H1 (cell line): ENCODE data around the gene RWDD4. TPM values are rescaled to one million over a fixed set of nuclear protein-coding genes. Genes with fewer than 3 reads are reported as not detected.

ENCODE experiments used
- CTCF ChIA-PET: fragments of 300-600 bp; sonication (Branson Sonifier 250); formaldehyde crosslinking; loops from one replicate; lab custom pipeline; 2021; ENCODE audit not compliant: partially characterized antibody; lab: Charles Lee
- POLR2A ChIA-PET: fragments of 300-600 bp; sonication (Branson Sonifier 250); formaldehyde crosslinking; loops from one replicate; lab custom pipeline; 2021; ENCODE audit warnings: inconsistent platforms; ENCODE audit not compliant: partially characterized antibody; lab: Charles Lee
- DNase-seq, 2 experiments: peaks; one replicate each; pipeline versions ENCODE4 v3.0.0 to v3.0.0-alpha.2; 2010 to 2022; ENCODE audit warnings: low spot score in 2 of 2, low read depth in 1 of 2, mixed read lengths in 1 of 2
- FAIRE-seq: peaks from 2 replicates; lab custom pipeline; 2011; peaks lifted over from hg19 to GRCh38; lab: Jason Lieb, UNC
- H2AFZ ChIP-seq: 2 replicates; pipeline ENCODE4 v1.8.1; 2012; ENCODE audit warnings: low read length, inconsistent platforms
- H2AK5ac ChIP-seq: 2 replicates; pipeline ENCODE4 v1.6.1; 2013; ENCODE audit warnings: low read depth, low read length
- H2BK120ac ChIP-seq: replicated peaks from 2 replicates; pipeline ENCODE3; 2013; ENCODE audit warnings: low read depth, low read length, inconsistent platforms
- H2BK12ac ChIP-seq: 2 replicates; pipeline ENCODE4 v1.6.1; 2013; ENCODE audit warnings: low read depth, low read length
- H2BK15ac ChIP-seq: 2 replicates; pipeline ENCODE4 v1.6.1; 2013; ENCODE audit warnings: low read length
- H2BK20ac ChIP-seq: 2 replicates; pipeline ENCODE4 v1.6.1; 2013; ENCODE audit warnings: low read length
- H2BK5ac ChIP-seq: 2 replicates; pipeline ENCODE4 v1.6.1; 2013; ENCODE audit warnings: low read depth, low read length
- H3K14ac ChIP-seq: 2 replicates; pipeline ENCODE4 v1.6.1; 2013; ENCODE audit warnings: inconsistent platforms; ENCODE audit not compliant: insufficient read length
- H3K18ac ChIP-seq: 2 replicates; pipeline ENCODE4 v1.6.1; 2013; ENCODE audit warnings: low read length; ENCODE audit errors: extremely low read depth
- H3K23ac ChIP-seq: 2 replicates; pipeline ENCODE4 v1.6.1; 2013; ENCODE audit warnings: inconsistent platforms; ENCODE audit not compliant: insufficient read length
- H3K23me2 ChIP-seq: 2 replicates; pipeline ENCODE4 v1.6.1; 2013; ENCODE audit warnings: low read depth, low read length
- H3K27ac ChIP-seq: 2 replicates; pipeline ENCODE4 v1.6.1; 2011; ENCODE audit warnings: low read depth, low read length, inconsistent platforms
- H3K27me3 ChIP-seq, 4 experiments: replicated peaks in 1 of 4; 1 replicate in 1 of 4; 2 replicates in 3 of 4; pipeline versions ENCODE4 v1.6.1 to v1.8.1; 2011 to 2013; ENCODE audit warnings: low read length in 3 of 4, mild to moderate bottlenecking in 3 of 4, inconsistent platforms in 2 of 4, mixed read lengths in 2 of 4, moderate library complexity in 1 of 4; ENCODE audit not compliant: control insufficient read depth in 3 of 4, insufficient read depth in 3 of 4; ENCODE audit errors: extremely low read depth in 1 of 4
- H3K36me3 ChIP-seq, 4 experiments: 2 replicates each; pipeline versions ENCODE4 v1.6.1 to v1.8.1; 2011 to 2013; ENCODE audit warnings: mild to moderate bottlenecking in 4 of 4, low read length in 3 of 4, moderate library complexity in 2 of 4, control low read depth in 1 of 4, inconsistent platforms in 1 of 4; ENCODE audit not compliant: insufficient read depth in 4 of 4, control insufficient read depth in 2 of 4
- H3K4ac ChIP-seq: replicated peaks from 2 replicates; pipeline ENCODE3; 2013; ENCODE audit warnings: low read length, low read depth, mixed read lengths, inconsistent platforms; ENCODE audit not compliant: insufficient read length
- H3K4me1 ChIP-seq, 4 experiments: replicated peaks in 1 of 4; 1 replicate in 1 of 4; 2 replicates in 3 of 4; pipeline versions ENCODE4 v1.6.1 to v1.8.1; 2011 to 2013; ENCODE audit warnings: low read length in 3 of 4, inconsistent platforms in 2 of 4, mixed read lengths in 1 of 4; ENCODE audit not compliant: insufficient read depth in 4 of 4, control insufficient read depth in 3 of 4
- H3K4me2 ChIP-seq, 2 experiments: 2 replicates each; pipeline versions ENCODE4 v1.6.1 to v1.8.1; 2011 to 2013; ENCODE audit warnings: low read depth in 2 of 2, low read length in 2 of 2, control low read depth in 1 of 2, inconsistent platforms in 1 of 2, mild to moderate bottlenecking in 1 of 2; ENCODE audit not compliant: insufficient read depth in 1 of 2
- H3K4me3 ChIP-seq, 4 experiments: fragments of 200-600, 300-600 bp in 1 of 4; sonication (generic), shearing (Covaris generic), sonication (Bioruptor Twin) in 1 of 4; 2 replicates each; pipeline versions ENCODE4 v1.5.1 to v1.8.1; 2011 to 2016; ENCODE audit warnings: low read length in 4 of 4, low read depth in 3 of 4, control low read depth in 2 of 4, inconsistent platforms in 2 of 4, mild to moderate bottlenecking in 2 of 4, mixed read lengths in 1 of 4, moderate library complexity in 1 of 4; ENCODE audit not compliant: insufficient read depth in 2 of 4; ENCODE audit errors: extremely low read depth in 1 of 4
- H3K56ac ChIP-seq: replicated peaks from 2 replicates; pipeline ENCODE3; 2013; ENCODE audit warnings: low read depth, mild to moderate bottlenecking, mixed read lengths, low read length, inconsistent platforms; ENCODE audit not compliant: insufficient read length
- H3K79me1 ChIP-seq: 2 replicates; pipeline ENCODE4 v1.6.1; 2013; ENCODE audit warnings: low read depth, low read length, control low read depth
- H3K79me2 ChIP-seq, 2 experiments: 2 replicates each; pipeline versions ENCODE4 v1.6.1 to v1.8.1; 2012 to 2013; ENCODE audit warnings: low read length in 2 of 2, mild to moderate bottlenecking in 2 of 2, inconsistent platforms in 1 of 2; ENCODE audit not compliant: insufficient read depth in 2 of 2, control insufficient read depth in 1 of 2
- H3K9ac ChIP-seq, 4 experiments: replicated peaks in 1 of 4; 1 replicate in 1 of 4; 2 replicates in 3 of 4; pipeline versions ENCODE4 v1.6.1 to v1.8.1; 2011 to 2013; ENCODE audit warnings: low read depth in 3 of 4, low read length in 3 of 4, control low read depth in 2 of 4, mild to moderate bottlenecking in 2 of 4, moderate library complexity in 2 of 4, inconsistent platforms in 1 of 4; ENCODE audit errors: extremely low read depth in 1 of 4
- H3K9me3 ChIP-seq, 2 experiments: 2 replicates each; pipeline versions ENCODE4 v1.6.1 to v1.8.1; 2012 to 2013; ENCODE audit warnings: mild to moderate bottlenecking in 2 of 2, moderate library complexity in 2 of 2, control low read depth in 1 of 2, inconsistent platforms in 1 of 2, low read depth in 1 of 2, low read length in 1 of 2, mixed read lengths in 1 of 2; ENCODE audit not compliant: insufficient read depth in 2 of 2
- H4K20me1 ChIP-seq, 2 experiments: replicated peaks in 1 of 2; 2 replicates each; pipeline versions ENCODE3 to v1.8.1; 2011 to 2013; ENCODE audit warnings: inconsistent platforms in 2 of 2, low read length in 2 of 2, mild to moderate bottlenecking in 1 of 2; ENCODE audit not compliant: insufficient read depth in 2 of 2, control insufficient read depth in 1 of 2
- H4K5ac ChIP-seq: 2 replicates; pipeline ENCODE4 v1.6.1; 2013; ENCODE audit warnings: low read length, low read depth, mixed read lengths, inconsistent platforms; ENCODE audit not compliant: insufficient read length
- H4K8ac ChIP-seq: 2 replicates; pipeline ENCODE4 v1.8.0; 2013; ENCODE audit warnings: mild to moderate bottlenecking, moderate library complexity, low read length, inconsistent platforms; ENCODE audit not compliant: insufficient read depth; ENCODE audit errors: extremely low read depth
- H4K91ac ChIP-seq: replicated peaks from 2 replicates; pipeline ENCODE3; 2013; ENCODE audit warnings: low read length, mixed read lengths, inconsistent platforms; ENCODE audit not compliant: insufficient read length
- CBX5 ChIP-seq: fragments of 300-800, 300-1000 bp; sonication (generic); IDR thresholded peaks from 2 replicates; pipeline ENCODE4 v1.7.1; 2016; ENCODE audit warnings: antibody characterized with exemption, low read length, low read depth
- CEBPB ChIP-seq: IDR thresholded peaks from 2 replicates; pipeline ENCODE4 v1.6.1; 2012; ENCODE audit warnings: low read depth, low read length
- JUND ChIP-seq: IDR thresholded peaks from 2 replicates; pipeline ENCODE4 v1.6.1; 2011; ENCODE audit warnings: mild to moderate bottlenecking, improper control_type of control experiment, low read length
- KDM1A ChIP-seq: fragments of 200-600, 300-600 bp; sonication (generic); IDR thresholded peaks from 2 replicates; pipeline ENCODE4 v1.7.1; 2016; ENCODE audit warnings: mild to moderate bottlenecking, low read length, borderline replicate concordance
- MAFK ChIP-seq: IDR thresholded peaks from 2 replicates; pipeline ENCODE4 v1.6.1; 2012; ENCODE audit warnings: low read depth, mild to moderate bottlenecking, improper control_type of control experiment, low read length
- POLR2A ChIP-seq, 2 experiments: IDR thresholded peaks; 1 replicate in 1 of 2; 2 replicates in 1 of 2; pipeline ENCODE4 v1.6.1; 2011; ENCODE audit warnings: low read depth in 2 of 2, low read length in 2 of 2, mild to moderate bottlenecking in 2 of 2; ENCODE audit errors: control extremely low read depth in 1 of 2
- POLR2AphosphoS5 ChIP-seq: IDR thresholded peaks from 2 replicates; pipeline ENCODE4 v1.6.1; 2011; ENCODE audit warnings: low read depth, low read length
- POU5F1 ChIP-seq: IDR thresholded peaks from 2 replicates; pipeline ENCODE4 v1.6.1; 2011; ENCODE audit warnings: low read depth, mild to moderate bottlenecking, low read length, moderate library complexity
- SIRT6 ChIP-seq: IDR thresholded peaks from one replicate; pipeline ENCODE4 v1.7.1; 2012; ENCODE audit warnings: low read length, inconsistent platforms
- SP1 ChIP-seq: IDR thresholded peaks from 2 replicates; pipeline ENCODE4 v1.6.1; 2011; ENCODE audit warnings: low read depth, low read length
- SP4 ChIP-seq: IDR thresholded peaks from 2 replicates; pipeline ENCODE4 v1.6.1; 2012; ENCODE audit warnings: low read length, inconsistent platforms
- SUZ12 ChIP-seq: fragments of 200-600 bp; sonication (generic); IDR thresholded peaks from 2 replicates; pipeline ENCODE4 v1.6.1; 2012; ENCODE audit warnings: mild to moderate bottlenecking, inconsistent platforms, low read length, moderate library complexity, mixed read lengths
- TAF7 ChIP-seq: optimal IDR thresholded peaks from 2 replicates; pipeline ENCODE3; 2011; ENCODE audit warnings: low read depth, mild to moderate bottlenecking, inconsistent platforms, low read length, moderate library complexity, borderline replicate concordance
- polyA plus RNA-seq, 7 experiments: library from polyadenylated mRNA; depleted of rRNA in 3 of 7; stranded (reverse) in 5 of 7; unstranded in 2 of 7; fragments of >200 nt in 5 of 7; fragments of 200-250 nt in 2 of 7; gene quantifications; 1 replicate in 5 of 7; 2 replicates in 1 of 7; 4 replicates in 1 of 7; pipeline versions ENCODE4 v1.2.1 to v1.2.3, GENCODE V29; 2011 to 2013; ENCODE audit warnings: missing spikeins in 2 of 7, mixed read lengths in 2 of 7
- total RNA-seq: library from RNA; stranded (reverse); fragmentation: NEBNext Ultra II Directional; extraction: Animal tissue kit (Norgen Biotek cat#: 25700); gene quantifications from 2 replicates; pipeline ENCODE4 v1.2.1, GENCODE V29; 2021
- TF ChIP-seq, protein P1 (sequence below): IDR thresholded peaks from 2 replicates; pipeline ENCODE4 v1.6.1; 2012; ENCODE audit warnings: low read length, inconsistent platforms
- TF ChIP-seq, protein P2 (sequence below): IDR thresholded peaks from 2 replicates; pipeline ENCODE4 v1.6.1; 2012; ENCODE audit warnings: inconsistent platforms

Gene RWDD4
- total and polyA plus RNA-seq, 2 of the 8 experiments (the other 6 are each of a cell fraction or from before 2014, with no cell fraction given) = 5.4 to 18.9 TPM

- Histone ChIP-seq H3K36me3 (no peaks in the 10 kb centered on the region), H3K18ac (no peak overlapping the region), H2BK20ac (no peak overlapping the region), H4K20me1 (no peaks in the 10 kb centered on the region), H4K91ac (no peak overlapping the region), H2BK12ac (no peak overlapping the region), H3K14ac (no peak overlapping the region), H3K23me2 (no peaks in the 10 kb centered on the region), H3K27me3 (no peaks in the 10 kb centered on the region), H3K79me1 (no peaks in the 10 kb centered on the region), H4K8ac (no peak overlapping the region), H3K4me1 (0 out of 7 replicates have a peak, but pooled peaks cover 0 to 2% (median 0%) of the 10 kb centered on the region in 4 experiments), H2BK5ac (no peak overlapping the region), H2BK120ac (no peak overlapping the region), H3K4me2 (no peak overlapping the region), H3K9ac (no peak overlapping the region), H3K4ac (no peak overlapping the region), H2AFZ (no peak overlapping the region), H3K56ac (no peak overlapping the region), H3K79me2 (no peaks in the 10 kb centered on the region), H2BK15ac (no peak overlapping the region), H2AK5ac (no peak overlapping the region), H3K4me3 (no peak overlapping the region), H3K23ac (no peak overlapping the region), H3K27ac (no peak overlapping the region), H3K9me3 (no peaks in the 10 kb centered on the region), H4K5ac (no peak overlapping the region)
- ChIA-PET POLR2A (interaction anchor here (1.1 to 1.3 kb wide), 3 partner anchors 94 to 96 kb away, joined by 3 to 5 read pairs (median 4); partner anchors contain the start of gene ING2), CTCF (interaction anchor here (0.6 to 4.5 kb wide), 30 partner anchors 11 to 973 kb away, joined by 3 to 21 read pairs (median 4); partner anchors contain the start of gene ING2)
- DNase-seq = no peak
- no peak for FAIRE-seq
- TF ChIP-seq SP1 = no peak
- TF ChIP-seq POLR2A (IDR thresholded peaks at IDR 0.05; ENCODE audit: control extremely low read depth in 1 of 2, low read depth in 2 of 2, low read length in 2 of 2) = no peak
- TF ChIP-seq CEBPB = no peak
- TF ChIP-seq SP4 = no peak
- TF ChIP-seq, protein P1, sequence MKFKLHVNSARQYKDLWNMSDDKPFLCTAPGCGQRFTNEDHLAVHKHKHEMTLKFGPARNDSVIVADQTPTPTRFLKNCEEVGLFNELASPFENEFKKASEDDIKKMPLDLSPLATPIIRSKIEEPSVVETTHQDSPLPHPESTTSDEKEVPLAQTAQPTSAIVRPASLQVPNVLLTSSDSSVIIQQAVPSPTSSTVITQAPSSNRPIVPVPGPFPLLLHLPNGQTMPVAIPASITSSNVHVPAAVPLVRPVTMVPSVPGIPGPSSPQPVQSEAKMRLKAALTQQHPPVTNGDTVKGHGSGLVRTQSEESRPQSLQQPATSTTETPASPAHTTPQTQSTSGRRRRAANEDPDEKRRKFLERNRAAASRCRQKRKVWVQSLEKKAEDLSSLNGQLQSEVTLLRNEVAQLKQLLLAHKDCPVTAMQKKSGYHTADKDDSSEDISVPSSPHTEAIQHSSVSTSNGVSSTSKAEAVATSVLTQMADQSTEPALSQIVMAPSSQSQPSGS = no peak
- no peak for TF ChIP-seq KDM1A
- TF ChIP-seq SUZ12 = no peak
- TF ChIP-seq POU5F1 = no peak
- TF ChIP-seq CBX5 = no peak
- no peak for TF ChIP-seq TAF7
- TF ChIP-seq, protein P2, sequence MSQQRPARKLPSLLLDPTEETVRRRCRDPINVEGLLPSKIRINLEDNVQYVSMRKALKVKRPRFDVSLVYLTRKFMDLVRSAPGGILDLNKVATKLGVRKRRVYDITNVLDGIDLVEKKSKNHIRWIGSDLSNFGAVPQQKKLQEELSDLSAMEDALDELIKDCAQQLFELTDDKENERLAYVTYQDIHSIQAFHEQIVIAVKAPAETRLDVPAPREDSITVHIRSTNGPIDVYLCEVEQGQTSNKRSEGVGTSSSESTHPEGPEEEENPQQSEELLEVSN = no peak
- no peak for TF ChIP-seq SIRT6
- no peak for TF ChIP-seq POLR2AphosphoS5
- no peak for TF ChIP-seq MAFK
- TF ChIP-seq JUND = no peak
Observed at GRCh38 chr4:183599690-183600089, 59.3 kb downstream of the RWDD4 start.
